Measurements from ENCODE around the gene TACR1. TPM values are rescaled to one million over a fixed set of nuclear protein-coding genes. Genes with fewer than 3 reads are reported as not detected.

Gene TACR1
- total RNA-seq, 2 experiments from 2014 or later = not detected

DNA sequence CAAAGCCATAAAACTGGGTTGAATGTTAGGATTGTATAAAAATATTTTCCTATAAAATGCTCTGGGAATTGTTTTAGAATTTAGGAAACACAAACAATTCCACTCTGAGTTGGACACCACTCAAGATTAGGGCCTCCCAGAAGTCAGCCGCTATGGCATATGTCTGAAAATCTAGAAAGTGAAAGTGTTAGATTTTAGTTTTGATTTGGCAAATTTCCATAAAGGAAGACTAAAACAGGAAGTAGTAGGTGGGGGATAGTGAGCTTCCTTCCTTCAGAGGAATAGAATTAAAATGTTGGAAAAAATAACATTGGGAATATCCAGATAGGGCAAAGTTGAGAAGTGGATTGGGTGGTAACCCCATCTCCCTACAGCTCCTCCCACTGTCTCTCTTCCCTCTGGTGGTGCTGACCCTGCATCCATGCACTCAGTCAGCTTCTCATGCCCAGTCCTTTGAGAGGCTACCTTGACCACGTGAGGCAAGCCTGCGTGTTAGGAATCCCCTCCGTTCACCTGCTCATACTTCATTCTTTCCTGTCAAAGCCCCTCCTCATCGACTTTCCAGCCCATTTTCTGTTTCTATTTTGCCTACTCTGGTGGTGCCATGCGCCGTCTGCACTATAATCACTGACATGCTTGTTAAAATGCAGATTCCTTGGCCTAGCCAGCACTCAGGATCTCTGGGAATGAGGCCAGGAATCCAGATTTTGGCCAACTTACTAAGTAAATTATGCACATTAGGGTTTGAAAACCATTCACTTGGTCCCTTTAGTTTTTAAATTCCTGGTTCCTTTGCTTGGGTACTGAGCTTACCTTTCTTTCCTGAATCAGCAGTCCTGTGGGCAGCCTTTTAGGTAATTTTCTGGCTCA is 157.4 kb downstream of the TACR1 start:
- CTCF ChIA-PET = no interaction called here
- no peaks in the 10 kb centered on the region for H3K27me3 Mint-ChIP-seq
- POLR2A ChIA-PET = no interaction called here

DNA sequence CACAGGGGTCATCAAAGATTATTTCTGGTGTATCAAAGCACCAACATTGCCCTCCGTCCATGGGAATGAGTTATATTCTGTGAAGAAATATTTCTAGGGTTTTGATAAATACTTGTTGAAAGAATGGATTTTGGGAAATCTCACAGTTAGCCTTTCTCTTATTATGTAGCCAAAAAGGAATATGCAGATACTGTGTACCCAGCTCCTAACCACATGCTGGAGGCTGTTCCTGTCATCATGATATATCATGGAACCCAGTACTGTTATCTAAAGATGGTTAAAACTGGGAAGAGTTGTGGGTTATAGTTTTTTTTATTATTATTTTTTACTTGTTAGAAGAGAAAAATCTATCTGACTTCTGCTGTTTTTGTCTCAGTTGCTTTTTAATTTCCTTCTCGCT is 158.1 kb downstream of the TACR1 start:
- Mint-ChIP-seq H3K9me3 (no peaks in the 10 kb centered on the region), H3K27me3 (no peaks in the 10 kb centered on the region), H3K4me3 (no peak overlapping the region), H3K36me3 (ENCODE audit: low read depth) (no peaks in the 10 kb centered on the region), H3K27ac (no peak overlapping the region), H3K4me1 (no peaks in the 10 kb centered on the region)
- DNase-seq = no peak
- POLR2A ChIA-PET = interaction anchor here (0.7 kb wide), 1 partner anchor 509 kb away, joined by 3 read pairs; no protein-coding TSS in a partner anchor
- CTCF ChIA-PET = interaction anchor here (1.4 kb wide), 1 partner anchor 21 kb away, joined by 3 read pairs; no protein-coding TSS in a partner anchor

More for the DNA sequence above, 157.4 kb downstream of the TACR1 start:
- Mint-ChIP-seq H3K4me1 (no peaks in the 10 kb centered on the region), H3K4me3 (no peak overlapping the region), H3K36me3 (ENCODE audit: low read depth) (no peaks in the 10 kb centered on the region), H3K27ac (no peak overlapping the region), H3K9me3 (no peaks in the 10 kb centered on the region)
- no peak for DNase-seq

GRCh38 chr2:75035444-75036353 is 163.6 kb downstream of the TACR1 start:
- no peak for DNase-seq
- no peak overlapping the region for H3K4me3 Mint-ChIP-seq
- H3K36me3 Mint-ChIP-seq (ENCODE audit: low read depth) = no peaks in the 10 kb centered on the region
- POLR2A ChIA-PET = no interaction called here
- no peaks in the 10 kb centered on the region for H3K9me3 Mint-ChIP-seq
- no peak overlapping the region for H3K27ac Mint-ChIP-seq
- CTCF ChIA-PET = no interaction called here
- H3K27me3 Mint-ChIP-seq = no peaks in the 10 kb centered on the region
- H3K4me1 Mint-ChIP-seq = no peaks in the 10 kb centered on the region

- POLR2A ChIA-PET = no interaction called here
- no peak for DNase-seq
- H3K36me3 Mint-ChIP-seq (ENCODE audit: low read depth) = no peaks in the 10 kb centered on the region
- H3K27me3 Mint-ChIP-seq = no peaks in the 10 kb centered on the region
- CTCF ChIA-PET = no interaction called here
- no peaks in the 10 kb centered on the region for H3K4me1 Mint-ChIP-seq
- H3K4me3 Mint-ChIP-seq = no peak overlapping the region
- no peak overlapping the region for H3K27ac Mint-ChIP-seq
- H3K9me3 Mint-ChIP-seq = no peaks in the 10 kb centered on the region
Measured at GRCh38 chr2:75033516-75033915, 165.8 kb downstream of the TACR1 start.

GRCh38 chr2:75031906-75032803 is 167.2 kb downstream of the TACR1 start:
- no peaks in the 10 kb centered on the region for H3K36me3 Mint-ChIP-seq (ENCODE audit: low read depth)
- ChIA-PET POLR2A (no interaction called here), CTCF (no interaction called here)

GRCh38 chr2:75031171-75031570 is 168.1 kb downstream of the TACR1 start:
- Mint-ChIP-seq H3K4me3 (no peak overlapping the region), H3K36me3 (ENCODE audit: low read depth) (no peaks in the 10 kb centered on the region), H3K27ac (no peak overlapping the region), H3K27me3 (no peaks in the 10 kb centered on the region), H3K4me1 (no peaks in the 10 kb centered on the region), H3K9me3 (no peaks in the 10 kb centered on the region)
- CTCF ChIA-PET = interaction anchor here (1.0 kb wide), 1 partner anchor 21 kb away, joined by 3 read pairs; no protein-coding TSS in a partner anchor
- POLR2A ChIA-PET = no interaction called here
- no peak for DNase-seq

More at GRCh38 chr2:75031906-75032803, 167.2 kb downstream of the TACR1 start:
- H3K4me3 Mint-ChIP-seq = no peak overlapping the region
- H3K27ac Mint-ChIP-seq = no peak overlapping the region
- no peak for DNase-seq
- H3K9me3 Mint-ChIP-seq = no peaks in the 10 kb centered on the region
- H3K4me1 Mint-ChIP-seq = no peaks in the 10 kb centered on the region
- no peaks in the 10 kb centered on the region for H3K27me3 Mint-ChIP-seq

GRCh38 chr2:75030218-75031009 is 168.9 kb downstream of the TACR1 start:
- no peak for DNase-seq
- H3K4me3 Mint-ChIP-seq = no peak overlapping the region
- H3K4me1 Mint-ChIP-seq = no peaks in the 10 kb centered on the region
- ChIA-PET POLR2A (no interaction called here), CTCF (interaction anchor here (1.0 to 1.5 kb wide), 2 partner anchors 15 to 22 kb away, joined by 3 read pairs; no protein-coding TSS in a partner anchor)
- H3K27ac Mint-ChIP-seq = no peak overlapping the region
- no peaks in the 10 kb centered on the region for H3K27me3 Mint-ChIP-seq
- H3K36me3 Mint-ChIP-seq (ENCODE audit: low read depth) = no peaks in the 10 kb centered on the region
- H3K9me3 Mint-ChIP-seq = no peaks in the 10 kb centered on the region

- CTCF ChIA-PET = no interaction called here
- Mint-ChIP-seq H3K4me1 (no peaks in the 10 kb centered on the region), H3K9me3 (no peaks in the 10 kb centered on the region), H3K4me3 (no peak overlapping the region), H3K27me3 (no peaks in the 10 kb centered on the region), H3K36me3 (ENCODE audit: low read depth) (no peaks in the 10 kb centered on the region), H3K27ac (no peak overlapping the region)
- POLR2A ChIA-PET = no interaction called here
- DNase-seq = no peak
Measured at GRCh38 chr2:75027886-75028285, 171.4 kb downstream of the TACR1 start.

DNA sequence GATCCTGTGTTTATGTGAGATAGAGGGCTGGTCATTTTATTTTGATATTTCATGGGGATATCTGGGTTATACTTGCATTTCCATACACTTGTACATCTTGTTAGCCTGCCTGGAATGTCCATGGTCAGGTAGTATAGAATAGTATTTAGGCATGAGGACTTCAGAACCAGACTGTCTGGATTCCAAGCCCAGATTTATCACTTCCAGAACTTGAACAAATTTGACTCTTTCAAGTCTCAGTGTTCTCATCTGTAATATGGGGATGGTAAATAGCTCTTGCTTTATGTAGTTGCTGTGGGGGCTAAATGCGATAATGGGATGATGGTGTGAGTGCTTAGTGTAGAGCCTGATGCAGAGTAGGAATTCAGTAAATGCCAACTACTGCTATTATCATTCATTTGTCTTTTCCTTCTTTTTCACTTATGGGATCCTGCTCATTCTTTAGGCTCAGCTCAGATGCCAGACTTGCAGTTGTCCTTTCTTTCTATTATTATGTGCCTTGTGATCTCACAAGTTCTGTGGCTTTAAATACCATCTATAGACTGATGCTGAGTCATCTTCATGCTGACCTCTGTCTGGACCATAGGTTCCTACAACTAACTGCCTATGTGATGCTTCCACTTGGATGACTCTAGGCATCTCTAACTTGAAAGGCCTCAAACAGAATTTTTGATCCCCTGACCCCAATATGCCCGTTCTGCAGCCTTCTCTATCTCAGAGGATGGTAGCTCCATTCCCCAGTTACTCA is 173.5 kb downstream of the TACR1 start:
- Mint-ChIP-seq H3K36me3 (ENCODE audit: low read depth) (no peaks in the 10 kb centered on the region), H3K9me3 (no peaks in the 10 kb centered on the region), H3K4me3 (no peak overlapping the region), H3K27me3 (no peaks in the 10 kb centered on the region), H3K4me1 (no peaks in the 10 kb centered on the region), H3K27ac (no peak overlapping the region)
- CTCF ChIA-PET = no interaction called here
- POLR2A ChIA-PET = no interaction called here
- no peak for DNase-seq

DNA sequence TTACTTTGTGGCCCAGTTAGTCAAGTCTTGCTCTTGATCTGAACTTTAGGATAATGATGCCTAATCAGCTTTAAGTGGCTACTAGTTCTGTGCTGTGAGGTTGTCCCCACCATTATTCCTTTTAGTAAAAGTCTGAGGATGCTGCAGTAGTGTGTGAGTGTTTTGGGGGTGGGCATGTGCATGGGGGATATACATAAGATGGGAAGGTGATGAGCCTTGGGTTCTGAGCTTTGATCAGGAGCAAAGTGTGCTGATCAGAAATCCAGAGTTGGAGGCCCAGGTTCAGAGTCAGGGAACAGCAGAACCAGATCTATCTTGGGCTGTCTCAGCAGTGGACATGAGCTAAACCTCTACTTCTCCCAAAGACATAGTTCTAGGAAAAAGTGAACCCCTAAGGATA is 174.1 kb downstream of the TACR1 start:
- Mint-ChIP-seq H3K36me3 (ENCODE audit: low read depth) (no peaks in the 10 kb centered on the region), H3K27ac (no peak overlapping the region), H3K9me3 (no peaks in the 10 kb centered on the region), H3K4me3 (no peak overlapping the region), H3K4me1 (no peaks in the 10 kb centered on the region), H3K27me3 (no peaks in the 10 kb centered on the region)
- no peak for DNase-seq
- ChIA-PET POLR2A (no interaction called here), CTCF (no interaction called here)

- no peaks in the 10 kb centered on the region for H3K27me3 Mint-ChIP-seq
- no peaks in the 10 kb centered on the region for H3K4me1 Mint-ChIP-seq
- no peak for DNase-seq
- POLR2A ChIA-PET = no interaction called here
- H3K4me3 Mint-ChIP-seq = no peak overlapping the region
- H3K9me3 Mint-ChIP-seq = no peaks in the 10 kb centered on the region
- CTCF ChIA-PET = no interaction called here
- H3K27ac Mint-ChIP-seq = no peak overlapping the region
- H3K36me3 Mint-ChIP-seq (ENCODE audit: low read depth) = no peaks in the 10 kb centered on the region
Measured at GRCh38 chr2:75023666-75024455, 175.5 kb downstream of the TACR1 start.
